K562 (cell line): ENCODE data around the gene RUNDC1. TPM values are rescaled to one million over a fixed set of nuclear protein-coding genes. Genes with fewer than 3 reads are reported as not detected.
A peak's percentile ranks its signal among the peaks of the same experiment; 100 is the strongest.

ENCODE experiments used
- HCFC1 ChIP-seq: IDR thresholded peaks from 2 replicates; pipeline ENCODE4 v1.6.1; 2012; ENCODE audit warnings: low read depth, low read length, improper control_type of control experiment
- L3MBTL2 ChIP-seq: fragments of 450-650 bp; IDR thresholded peaks from 2 replicates; pipeline ENCODE4 v1.6.1; 2016; ENCODE audit warnings: mild to moderate bottlenecking, moderate library complexity
- MAZ ChIP-seq, 2 experiments: fragments of 450-650 bp in 1 of 2; sonication (generic) in 1 of 2; formaldehyde crosslinking; IDR thresholded peaks in 1 of 2; conservative IDR thresholded peaks in 1 of 2; 2 replicates each; pipeline versions ENCODE4 v1.4.0 to v1.5.0; 2020; ENCODE audit warnings: mild to moderate bottlenecking in 1 of 2, missing genetic modification reagents in 1 of 2
- NBN ChIP-seq: fragments of 450-650 bp; IDR thresholded peaks from 2 replicates; pipeline ENCODE4 v1.6.1; 2016; ENCODE audit warnings: low read depth, mild to moderate bottlenecking
- POLR2AphosphoS5 ChIP-seq: IDR thresholded peaks from 2 replicates; pipeline ENCODE4 v1.6.1; 2011; ENCODE audit warnings: mild to moderate bottlenecking, low read depth, low read length, moderate library complexity; ENCODE audit not compliant: control insufficient read depth, insufficient read depth
- POLR2G ChIP-seq: fragments of 200-400 bp; formaldehyde crosslinking; IDR thresholded peaks from 2 replicates; pipeline ENCODE4 v1.6.1; 2017; ENCODE audit warnings: low read depth, mild to moderate bottlenecking, antibody characterized with exemption, low read length, moderate library complexity
- PPARD ChIP-seq: fragments of 250-450 bp; sonication (Bioruptor Pico); IDR thresholded peaks from 2 replicates; pipeline ENCODE4 v1.8.0; 2022; ENCODE audit warnings: inconsistent platforms, mild to moderate bottlenecking, moderate library complexity
- RAD21 ChIP-seq, 2 experiments: fragments of 250-450 bp in 1 of 2; fragments of 450-650 bp in 1 of 2; sonication (Bioruptor Pico) in 1 of 2; formaldehyde crosslinking in 1 of 2; IDR thresholded peaks in 1 of 2; conservative IDR thresholded peaks in 1 of 2; 2 replicates each; pipeline versions ENCODE4 v1.4.0 to v1.8.0; 2020 to 2022; ENCODE audit warnings: mild to moderate bottlenecking in 2 of 2, moderate library complexity in 1 of 2
- SMARCE1 ChIP-seq: fragments of 450-650 bp; IDR thresholded peaks from 2 replicates; pipeline ENCODE4 v1.7.1; 2016; ENCODE audit warnings: mild to moderate bottlenecking
- TAF9B ChIP-seq: fragments of 450-650 bp; IDR thresholded peaks from 2 replicates; pipeline ENCODE4 v1.6.1; 2018; ENCODE audit warnings: mild to moderate bottlenecking; ENCODE audit not compliant: partially characterized antibody
- ZNF184 ChIP-seq: sonication (generic); formaldehyde crosslinking; IDR thresholded peaks from 2 replicates; pipeline ENCODE4 v1.5.0; 2020; ENCODE audit warnings: missing genetic modification reagents
- ZNF766 ChIP-seq: fragments of 200-800 bp; sonication (Bioruptor generic); conservative IDR thresholded peaks from 2 replicates; pipeline ENCODE4 v1.6.1; 2016; ENCODE audit warnings: missing genetic modification characterization, missing compliant biosample characterization
- polyA plus RNA-seq, 8 experiments: library from polyadenylated mRNA; depleted of rRNA in 4 of 8; stranded (reverse) in 5 of 8; unstranded in 3 of 8; fragments of >200 nt; fragmentation: Nextera tagmentation in 2 of 8; fragmentation: Illumina TruSeq in 1 of 8; extraction: Ambion mirVana in 2 of 8; extraction: Trizol in 1 of 8; gene quantifications; 2 replicates each; pipeline versions ENCODE4 v1.2.1 to v1.2.3, GENCODE V29; 2011 to 2014; ENCODE audit warnings: inconsistent platforms in 1 of 8, missing spikeins in 1 of 8
- total RNA-seq, 7 experiments: library from RNA; depleted of rRNA in 6 of 7; stranded (reverse); fragments of >200 nt in 6 of 7; fragmentation: Illumina TruSeq in 2 of 7; extraction: Trizol in 2 of 7; gene quantifications; 2 replicates each; pipeline versions ENCODE4 v1.2.1 to v1.2.3, GENCODE V29; 2011 to 2021; ENCODE audit warnings: low replicate concordance in 1 of 7
- TF ChIP-seq, protein P1 (sequence below): sonication (generic); formaldehyde crosslinking; IDR thresholded peaks from 2 replicates; pipeline ENCODE4 v1.8.1; 2023; ENCODE audit warnings: mild to moderate bottlenecking, missing genetic modification reagents
- TF ChIP-seq, protein P2 (sequence below): fragments of 450-650 bp; IDR thresholded peaks from 2 replicates; pipeline ENCODE4 v1.6.1; 2017; ENCODE audit warnings: antibody characterized with exemption, mild to moderate bottlenecking
- TF ChIP-seq, protein P3 (sequence below), 2 experiments: fragments of 450-650 bp; IDR thresholded peaks; 2 replicates each; pipeline ENCODE4 v1.6.1; 2016
- TF ChIP-seq, protein P4 (sequence below), 2 experiments: IDR thresholded peaks; 2 replicates each; pipeline ENCODE4 v1.6.1; 2012; ENCODE audit warnings: improper control_type of control experiment in 2 of 2, low read depth in 2 of 2, low read length in 2 of 2, borderline replicate concordance in 1 of 2

RUNDC1 gene
- total and polyA plus RNA-seq, 9 of the 15 experiments (the other 6 are each of a cell fraction or from before 2014, with no cell fraction given), result 3.4 to 12.6 (median 9.4) TPM

DNA sequence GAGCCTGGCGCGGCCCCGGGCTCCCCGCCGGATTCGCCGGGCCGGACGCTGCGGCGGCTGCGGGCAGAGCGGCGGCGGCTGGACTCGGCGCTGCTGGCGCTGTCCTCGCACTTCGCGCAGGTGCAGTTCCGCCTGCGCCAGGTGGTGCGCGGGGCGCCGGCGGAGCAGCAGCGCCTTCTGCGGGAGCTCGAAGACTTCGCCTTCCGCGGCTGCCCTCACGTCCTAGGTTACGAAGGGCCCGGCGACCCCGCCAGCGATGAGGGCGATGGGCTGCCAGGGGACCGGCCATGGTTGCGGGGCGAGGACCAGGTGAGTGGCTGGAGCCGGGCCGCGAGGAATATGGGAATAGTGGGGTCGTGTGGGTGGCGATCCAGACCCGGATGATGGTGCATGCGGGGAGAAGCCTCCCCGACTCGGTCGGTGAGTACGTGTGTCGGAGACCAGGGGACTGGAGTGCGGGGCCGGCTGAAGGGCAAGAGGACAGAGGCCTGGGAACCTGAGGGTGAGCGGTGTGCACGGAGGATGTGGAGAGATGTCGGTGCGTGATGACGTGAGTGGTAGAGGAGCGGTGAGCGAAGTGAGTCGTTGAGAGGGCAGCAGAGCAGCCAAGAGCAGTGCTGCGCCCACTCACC, 517 bp downstream of the RUNDC1 start (continued):
- TF ChIP-seq, protein P1, sequence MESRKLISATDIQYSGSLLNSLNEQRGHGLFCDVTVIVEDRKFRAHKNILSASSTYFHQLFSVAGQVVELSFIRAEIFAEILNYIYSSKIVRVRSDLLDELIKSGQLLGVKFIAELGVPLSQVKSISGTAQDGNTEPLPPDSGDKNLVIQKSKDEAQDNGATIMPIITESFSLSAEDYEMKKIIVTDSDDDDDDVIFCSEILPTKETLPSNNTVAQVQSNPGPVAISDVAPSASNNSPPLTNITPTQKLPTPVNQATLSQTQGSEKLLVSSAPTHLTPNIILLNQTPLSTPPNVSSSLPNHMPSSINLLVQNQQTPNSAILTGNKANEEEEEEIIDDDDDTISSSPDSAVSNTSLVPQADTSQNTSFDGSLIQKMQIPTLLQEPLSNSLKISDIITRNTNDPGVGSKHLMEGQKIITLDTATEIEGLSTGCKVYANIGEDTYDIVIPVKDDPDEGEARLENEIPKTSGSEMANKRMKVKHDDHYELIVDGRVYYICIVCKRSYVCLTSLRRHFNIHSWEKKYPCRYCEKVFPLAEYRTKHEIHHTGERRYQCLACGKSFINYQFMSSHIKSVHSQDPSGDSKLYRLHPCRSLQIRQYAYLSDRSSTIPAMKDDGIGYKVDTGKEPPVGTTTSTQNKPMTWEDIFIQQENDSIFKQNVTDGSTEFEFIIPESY (CRISPR knock-in tag), result peak; percentile 64; the same call in 1 of the 2 replicates
- no peak for TF ChIP-seq ZNF184
- TF ChIP-seq, protein P2, sequence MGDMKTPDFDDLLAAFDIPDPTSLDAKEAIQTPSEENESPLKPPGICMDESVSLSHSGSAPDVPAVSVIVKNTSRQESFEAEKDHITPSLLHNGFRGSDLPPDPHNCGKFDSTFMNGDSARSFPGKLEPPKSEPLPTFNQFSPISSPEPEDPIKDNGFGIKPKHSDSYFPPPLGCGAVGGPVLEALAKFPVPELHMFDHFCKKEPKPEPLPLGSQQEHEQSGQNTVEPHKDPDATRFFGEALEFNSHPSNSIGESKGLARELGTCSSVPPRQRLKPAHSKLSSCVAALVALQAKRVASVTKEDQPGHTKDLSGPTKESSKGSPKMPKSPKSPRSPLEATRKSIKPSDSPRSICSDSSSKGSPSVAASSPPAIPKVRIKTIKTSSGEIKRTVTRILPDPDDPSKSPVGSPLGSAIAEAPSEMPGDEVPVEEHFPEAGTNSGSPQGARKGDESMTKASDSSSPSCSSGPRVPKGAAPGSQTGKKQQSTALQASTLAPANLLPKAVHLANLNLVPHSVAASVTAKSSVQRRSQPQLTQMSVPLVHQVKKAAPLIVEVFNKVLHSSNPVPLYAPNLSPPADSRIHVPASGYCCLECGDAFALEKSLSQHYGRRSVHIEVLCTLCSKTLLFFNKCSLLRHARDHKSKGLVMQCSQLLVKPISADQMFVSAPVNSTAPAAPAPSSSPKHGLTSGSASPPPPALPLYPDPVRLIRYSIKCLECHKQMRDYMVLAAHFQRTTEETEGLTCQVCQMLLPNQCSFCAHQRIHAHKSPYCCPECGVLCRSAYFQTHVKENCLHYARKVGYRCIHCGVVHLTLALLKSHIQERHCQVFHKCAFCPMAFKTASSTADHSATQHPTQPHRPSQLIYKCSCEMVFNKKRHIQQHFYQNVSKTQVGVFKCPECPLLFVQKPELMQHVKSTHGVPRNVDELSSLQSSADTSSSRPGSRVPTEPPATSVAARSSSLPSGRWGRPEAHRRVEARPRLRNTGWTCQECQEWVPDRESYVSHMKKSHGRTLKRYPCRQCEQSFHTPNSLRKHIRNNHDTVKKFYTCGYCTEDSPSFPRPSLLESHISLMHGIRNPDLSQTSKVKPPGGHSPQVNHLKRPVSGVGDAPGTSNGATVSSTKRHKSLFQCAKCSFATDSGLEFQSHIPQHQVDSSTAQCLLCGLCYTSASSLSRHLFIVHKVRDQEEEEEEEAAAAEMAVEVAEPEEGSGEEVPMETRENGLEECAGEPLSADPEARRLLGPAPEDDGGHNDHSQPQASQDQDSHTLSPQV, result peak; percentile 76
- TF ChIP-seq SMARCE1, result 0 out of 2 replicates have a peak, but pooled peaks have one; percentile 13
- TF ChIP-seq NBN, result 0 out of 2 replicates have a peak, but pooled peaks have one; percentile 29
- TF ChIP-seq, protein P3, sequence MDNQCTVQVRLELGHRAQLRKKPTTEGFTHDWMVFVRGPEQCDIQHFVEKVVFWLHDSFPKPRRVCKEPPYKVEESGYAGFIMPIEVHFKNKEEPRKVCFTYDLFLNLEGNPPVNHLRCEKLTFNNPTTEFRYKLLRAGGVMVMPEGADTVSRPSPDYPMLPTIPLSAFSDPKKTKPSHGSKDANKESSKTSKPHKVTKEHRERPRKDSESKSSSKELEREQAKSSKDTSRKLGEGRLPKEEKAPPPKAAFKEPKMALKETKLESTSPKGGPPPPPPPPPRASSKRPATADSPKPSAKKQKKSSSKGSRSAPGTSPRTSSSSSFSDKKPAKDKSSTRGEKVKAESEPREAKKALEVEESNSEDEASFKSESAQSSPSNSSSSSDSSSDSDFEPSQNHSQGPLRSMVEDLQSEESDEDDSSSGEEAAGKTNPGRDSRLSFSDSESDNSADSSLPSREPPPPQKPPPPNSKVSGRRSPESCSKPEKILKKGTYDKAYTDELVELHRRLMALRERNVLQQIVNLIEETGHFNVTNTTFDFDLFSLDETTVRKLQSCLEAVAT (IDR thresholded peaks at IDR 0.05), result peak in 1 of 2 experiments; percentile 58; a peak in 1 of 4 replicates
- TF ChIP-seq RAD21 (CRISPR knock-in tag; conservative IDR thresholded peaks at IDR 0.05 in 1 of 2, IDR thresholded peaks at IDR 0.05 in 1 of 2), result peak in 1 of 2 experiments; percentile 61; a peak in 2 of 4 replicates
- TF ChIP-seq POLR2G, result peak; percentile 78
- peak; percentile 98 for TF ChIP-seq L3MBTL2
- no peak for TF ChIP-seq TAF9B
- no peak for TF ChIP-seq HCFC1
- TF ChIP-seq ZNF766 (CRISPR knock-in tag), result no peak
- TF ChIP-seq, protein P4, sequence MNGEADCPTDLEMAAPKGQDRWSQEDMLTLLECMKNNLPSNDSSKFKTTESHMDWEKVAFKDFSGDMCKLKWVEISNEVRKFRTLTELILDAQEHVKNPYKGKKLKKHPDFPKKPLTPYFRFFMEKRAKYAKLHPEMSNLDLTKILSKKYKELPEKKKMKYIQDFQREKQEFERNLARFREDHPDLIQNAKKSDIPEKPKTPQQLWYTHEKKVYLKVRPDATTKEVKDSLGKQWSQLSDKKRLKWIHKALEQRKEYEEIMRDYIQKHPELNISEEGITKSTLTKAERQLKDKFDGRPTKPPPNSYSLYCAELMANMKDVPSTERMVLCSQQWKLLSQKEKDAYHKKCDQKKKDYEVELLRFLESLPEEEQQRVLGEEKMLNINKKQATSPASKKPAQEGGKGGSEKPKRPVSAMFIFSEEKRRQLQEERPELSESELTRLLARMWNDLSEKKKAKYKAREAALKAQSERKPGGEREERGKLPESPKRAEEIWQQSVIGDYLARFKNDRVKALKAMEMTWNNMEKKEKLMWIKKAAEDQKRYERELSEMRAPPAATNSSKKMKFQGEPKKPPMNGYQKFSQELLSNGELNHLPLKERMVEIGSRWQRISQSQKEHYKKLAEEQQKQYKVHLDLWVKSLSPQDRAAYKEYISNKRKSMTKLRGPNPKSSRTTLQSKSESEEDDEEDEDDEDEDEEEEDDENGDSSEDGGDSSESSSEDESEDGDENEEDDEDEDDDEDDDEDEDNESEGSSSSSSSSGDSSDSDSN (IDR thresholded peaks at IDR 0.05; ENCODE audit: borderline replicate concordance in 1 of 2, low read depth in 2 of 2, low read length in 2 of 2), result peak; percentile 29 to 74; a peak in 2 of 4 replicates
- TF ChIP-seq PPARD (CRISPR knock-in tag), result no peak
- 0 out of 2 replicates have a peak, but pooled peaks have one; percentile 47 for TF ChIP-seq POLR2AphosphoS5
- 0 out of 4 replicates have a peak, but pooled peaks of 1 of the 2 experiments have one; percentile 5 for TF ChIP-seq MAZ (CRISPR knock-in tag; conservative IDR thresholded peaks at IDR 0.05 in 1 of 2, IDR thresholded peaks at IDR 0.05 in 1 of 2)
